ENCODE measurements around the gene PCYT1A.

GRCh38 chr3:196215493-196216020 is 72.0 kb downstream of the PCYT1A start:
- TF ChIP-seq RARB (CRISPR knock-in tag; IDR thresholded peaks at IDR 0.05) (no peak), ZNF70 (CRISPR knock-in tag; IDR thresholded peaks at IDR 0.05) (no peak), ZFP3 (CRISPR knock-in tag; IDR thresholded peaks at IDR 0.05) (no peak), ZFP30 (CRISPR knock-in tag; IDR thresholded peaks at IDR 0.05) (no peak), PATZ1 (CRISPR knock-in tag; IDR thresholded peaks at IDR 0.05; ENCODE audit: borderline replicate concordance) (no peak), POU6F1 (CRISPR knock-in tag; IDR thresholded peaks at IDR 0.05; ENCODE audit: borderline replicate concordance, low read depth) (no peak)

Measured in SK-N-SH treated with all-trans-retinoic acid at 6 μM for 48 hours (cell line).